MCF 10A (cell line): ENCODE data around the gene ARHGEF4. TPM values are rescaled to one million over a fixed set of nuclear protein-coding genes. Genes with fewer than 3 reads are reported as not detected.

Experiments used
- BruUV-seq: library from RNA; stranded (reverse); fragments of 400-500 nt; replicated peaks from 2 replicates; lab custom pipeline; 2021; lab: Mats Ljungman, UMichigan
- CTCF ChIA-PET: fragments of 300-600 bp; sonication (Branson Sonifier 250); formaldehyde crosslinking; extraction: SDS; loops from one replicate; lab custom pipeline; 2021; ENCODE audit warnings: antibody characterized with exemption, inconsistent platforms; lab: Yijun Ruan, JAX
- POLR2A ChIA-PET: fragments of 300-600, 350-650 bp; sonication (Branson Sonifier 250); formaldehyde crosslinking; extraction: SDS; loops from one replicate; lab custom pipeline; 2020; ENCODE audit warnings: antibody characterized with exemption, inconsistent platforms; lab: Yijun Ruan, JAX
- DNase-seq: peaks from one replicate; pipeline ENCODE4 v3.0.0-alpha.2; 2018; ENCODE audit not compliant: unreplicated experiment
- H3K27ac Mint-ChIP-seq: one replicate; pipeline ENCODE4 v1.8.0; 2022; ENCODE audit warnings: mild to moderate bottlenecking, low read depth, mixed read lengths; ENCODE audit not compliant: unreplicated experiment
- H3K27me3 Mint-ChIP-seq: one replicate; pipeline ENCODE4 v1.8.0; 2022; ENCODE audit warnings: mixed read lengths; ENCODE audit not compliant: insufficient read depth, unreplicated experiment
- H3K36me3 Mint-ChIP-seq: one replicate; pipeline ENCODE4 v1.8.0; 2022; ENCODE audit warnings: mild to moderate bottlenecking, moderate library complexity, mixed read lengths; ENCODE audit not compliant: insufficient read depth, unreplicated experiment
- H3K4me1 Mint-ChIP-seq: one replicate; pipeline ENCODE4 v1.8.0; 2022; ENCODE audit warnings: mixed read lengths; ENCODE audit not compliant: insufficient read depth, unreplicated experiment
- H3K4me3 Mint-ChIP-seq: one replicate; pipeline ENCODE4 v1.8.0; 2022; ENCODE audit warnings: mild to moderate bottlenecking, moderate library complexity, mixed read lengths; ENCODE audit not compliant: unreplicated experiment
- H3K9me3 Mint-ChIP-seq: one replicate; pipeline ENCODE4 v1.8.0; 2022; ENCODE audit warnings: mixed read lengths; ENCODE audit not compliant: unreplicated experiment
- intact Hi-C: fragments of 100-400 bp; cut with micrococcal nuclease; formaldehyde crosslinking; loops from 2 replicates; pipeline ENCODE4 v1.14.1; 2022
- total RNA-seq: library from RNA; stranded (reverse); gene quantifications from 2 replicates; pipeline ENCODE4 v1.2.3, GENCODE V29; 2022
- TF ChIP-seq, protein P1 (sequence below): fragments of 200-600 bp; IDR thresholded peaks from one replicate; pipeline ENCODE4 v1.8.0; 2022; ENCODE audit warnings: antibody characterized with exemption, mild to moderate bottlenecking; ENCODE audit not compliant: unreplicated experiment

The ARHGEF4 gene
- total RNA-seq, 1 experiment from 2014 or later: 52.0 TPM

DNA sequence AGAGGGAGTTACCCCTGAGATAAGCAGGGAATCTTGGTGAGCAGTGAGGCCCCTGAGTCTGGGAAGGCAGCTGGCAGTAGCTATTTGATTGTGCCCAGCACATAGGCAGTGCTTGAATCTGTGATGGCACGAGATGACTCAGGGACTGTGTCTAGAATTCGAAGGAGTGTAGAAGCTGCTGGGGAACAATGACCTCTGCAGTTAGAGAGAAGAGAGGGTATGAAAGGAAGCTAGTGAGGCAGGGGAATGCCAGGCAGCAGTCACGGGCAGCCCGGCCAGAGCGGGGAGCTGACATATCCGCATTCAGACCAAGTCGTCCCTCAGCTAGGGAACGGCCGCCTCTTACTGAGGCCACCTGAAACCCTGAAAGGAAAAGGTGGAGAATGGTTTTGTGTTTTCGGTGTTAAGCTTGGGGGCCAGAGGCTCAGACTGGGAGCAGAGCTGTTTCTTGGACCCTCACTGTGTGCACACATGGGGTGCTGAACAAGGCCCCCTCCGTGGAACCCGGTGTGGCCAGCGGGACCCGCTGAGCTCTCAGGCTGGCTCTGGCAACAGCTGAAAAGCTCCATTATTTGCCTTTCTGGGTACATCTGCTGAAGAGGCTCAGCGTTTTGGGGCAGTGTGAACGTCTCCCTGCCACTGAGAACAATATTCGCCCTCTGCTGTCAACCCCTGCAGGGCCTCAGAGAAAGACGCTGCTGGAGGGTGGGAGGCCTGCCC is 32.9 kb downstream of the ARHGEF4 start:
- BruUV-seq: no TSS peak
- H3K36me3 Mint-ChIP-seq: peaks cover 18% of the 10 kb centered on the region
- ChIA-PET CTCF (interaction anchor here (0.7 to 14.9 kb wide), 13 partner anchors 7 to 72 kb away, joined by 3 to 259 read pairs (median 6); no protein-coding TSS in a partner anchor), POLR2A (interaction anchor here (0.6 to 5.9 kb wide), 9 partner anchors 18 to 112 kb away, joined by 3 to 29 read pairs (median 7); partner anchors contain the start of gene ARHGEF4)
- no peak for DNase-seq
- intact Hi-C loops: loop anchor here (5.0 kb wide), 4 partner anchors 32 to 223 kb away; partner anchors contain the start of genes ARHGEF4 and FAM168B
- TF ChIP-seq, protein P1, sequence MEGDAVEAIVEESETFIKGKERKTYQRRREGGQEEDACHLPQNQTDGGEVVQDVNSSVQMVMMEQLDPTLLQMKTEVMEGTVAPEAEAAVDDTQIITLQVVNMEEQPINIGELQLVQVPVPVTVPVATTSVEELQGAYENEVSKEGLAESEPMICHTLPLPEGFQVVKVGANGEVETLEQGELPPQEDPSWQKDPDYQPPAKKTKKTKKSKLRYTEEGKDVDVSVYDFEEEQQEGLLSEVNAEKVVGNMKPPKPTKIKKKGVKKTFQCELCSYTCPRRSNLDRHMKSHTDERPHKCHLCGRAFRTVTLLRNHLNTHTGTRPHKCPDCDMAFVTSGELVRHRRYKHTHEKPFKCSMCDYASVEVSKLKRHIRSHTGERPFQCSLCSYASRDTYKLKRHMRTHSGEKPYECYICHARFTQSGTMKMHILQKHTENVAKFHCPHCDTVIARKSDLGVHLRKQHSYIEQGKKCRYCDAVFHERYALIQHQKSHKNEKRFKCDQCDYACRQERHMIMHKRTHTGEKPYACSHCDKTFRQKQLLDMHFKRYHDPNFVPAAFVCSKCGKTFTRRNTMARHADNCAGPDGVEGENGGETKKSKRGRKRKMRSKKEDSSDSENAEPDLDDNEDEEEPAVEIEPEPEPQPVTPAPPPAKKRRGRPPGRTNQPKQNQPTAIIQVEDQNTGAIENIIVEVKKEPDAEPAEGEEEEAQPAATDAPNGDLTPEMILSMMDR: no peak
- H3K4me1 Mint-ChIP-seq: peaks cover 35% of the 10 kb centered on the region
- H3K27ac Mint-ChIP-seq: peak overlapping the region; percentile 67
- H3K4me3 Mint-ChIP-seq: no peak overlapping the region
- H3K9me3 Mint-ChIP-seq: no peaks in the 10 kb centered on the region
- no peaks in the 10 kb centered on the region for H3K27me3 Mint-ChIP-seq

DNA sequence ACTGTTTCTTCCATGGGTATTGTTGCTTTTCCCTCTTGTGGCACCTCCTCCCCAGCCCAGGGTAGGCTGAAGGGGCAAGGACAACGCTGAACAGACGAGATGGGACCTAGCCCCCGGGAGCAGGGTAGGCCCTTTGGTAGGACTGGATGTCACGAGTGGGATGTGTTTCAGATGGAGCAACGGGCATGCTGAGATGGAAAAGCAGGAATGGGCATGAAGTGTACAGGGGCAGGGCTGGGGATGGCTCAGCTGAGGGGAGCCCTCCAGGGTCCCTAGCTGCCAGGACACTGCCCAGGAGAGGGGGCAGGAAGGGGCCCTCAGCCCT is 33.4 kb downstream of the ARHGEF4 start:
- Mint-ChIP-seq H3K27ac (no peak overlapping the region), H3K27me3 (no peaks in the 10 kb centered on the region), H3K9me3 (no peaks in the 10 kb centered on the region), H3K4me1 (peaks cover 35% of the 10 kb centered on the region), H3K36me3 (peaks cover 20% of the 10 kb centered on the region), H3K4me3 (no peak overlapping the region)
- intact Hi-C loops: loop anchor here (5.0 kb wide), 3 partner anchors 33 to 222 kb away; partner anchors contain the start of genes ARHGEF4 and FAM168B
- BruUV-seq: no TSS peak
- TF ChIP-seq, protein P1: no peak
- ChIA-PET POLR2A (interaction anchor here (1.2 to 2.8 kb wide), 4 partner anchors 21 to 72 kb away, joined by 3 to 15 read pairs (median 9); no protein-coding TSS in a partner anchor), CTCF (interaction anchor here (0.5 to 14.9 kb wide), 8 partner anchors 10 to 263 kb away, joined by 3 to 259 read pairs (median 8); no protein-coding TSS in a partner anchor)
- DNase-seq: no peak

DNA sequence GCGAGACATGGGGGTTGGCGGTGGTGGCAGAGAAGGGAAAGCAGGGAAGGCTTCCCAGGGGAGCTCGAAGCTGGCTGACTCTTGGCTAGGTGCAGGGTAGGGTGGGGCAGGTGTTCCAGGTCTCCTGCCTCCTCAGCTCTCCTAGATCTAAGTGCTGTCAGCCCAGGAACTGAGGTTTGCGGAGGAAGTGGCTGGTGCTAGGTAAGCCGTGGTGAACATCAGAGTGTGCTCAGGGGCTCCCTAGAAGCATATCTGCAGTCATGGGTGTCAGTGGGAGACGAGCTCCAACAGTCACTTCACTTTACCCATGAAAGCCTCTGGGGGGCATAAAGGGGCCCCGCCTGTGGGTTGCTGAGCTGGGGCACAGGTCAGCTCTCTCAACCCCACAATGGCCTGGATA is 34.1 kb downstream of the ARHGEF4 start:
- Mint-ChIP-seq H3K36me3 (peaks cover 20% of the 10 kb centered on the region), H3K9me3 (no peaks in the 10 kb centered on the region), H3K27ac (no peak overlapping the region), H3K4me3 (no peak overlapping the region), H3K27me3 (no peaks in the 10 kb centered on the region), H3K4me1 (peaks cover 34% of the 10 kb centered on the region)
- no TSS peak for BruUV-seq
- CTCF ChIA-PET: interaction anchor here (0.5 to 14.9 kb wide), 7 partner anchors 9 to 262 kb away, joined by 3 to 259 read pairs (median 8); no protein-coding TSS in a partner anchor
- TF ChIP-seq, protein P1: no peak
- intact Hi-C loops: loop anchor here (5.0 kb wide), 3 partner anchors 33 to 222 kb away; partner anchors contain the start of genes ARHGEF4 and FAM168B
- POLR2A ChIA-PET: interaction anchor here (0.7 kb wide), 1 partner anchor 43 kb away, joined by 3 read pairs; no protein-coding TSS in a partner anchor
- no peak for DNase-seq
